Measurements from ENCODE around the gene DOCK6.

DNA sequence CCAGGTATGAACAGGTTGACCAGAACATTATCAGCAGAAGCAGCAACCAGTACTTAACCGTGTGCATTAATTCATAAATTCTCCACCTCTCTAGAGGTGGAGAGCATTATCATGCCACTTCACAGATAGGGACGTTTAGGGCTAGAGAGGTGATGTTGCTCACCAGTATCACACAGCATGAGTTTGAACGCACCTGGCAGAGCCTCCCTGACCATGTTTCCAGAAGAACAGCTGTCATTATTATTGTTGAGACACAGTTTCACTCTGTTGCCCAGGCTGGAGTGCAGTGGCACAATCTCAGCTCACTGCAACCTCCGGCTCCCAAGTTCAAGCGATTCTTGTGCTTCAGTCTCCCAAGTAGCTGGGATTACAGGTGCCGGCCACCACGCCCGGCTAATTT is 71.8 kb downstream of the DOCK6 start:
- TF ChIP-seq, protein P1, sequence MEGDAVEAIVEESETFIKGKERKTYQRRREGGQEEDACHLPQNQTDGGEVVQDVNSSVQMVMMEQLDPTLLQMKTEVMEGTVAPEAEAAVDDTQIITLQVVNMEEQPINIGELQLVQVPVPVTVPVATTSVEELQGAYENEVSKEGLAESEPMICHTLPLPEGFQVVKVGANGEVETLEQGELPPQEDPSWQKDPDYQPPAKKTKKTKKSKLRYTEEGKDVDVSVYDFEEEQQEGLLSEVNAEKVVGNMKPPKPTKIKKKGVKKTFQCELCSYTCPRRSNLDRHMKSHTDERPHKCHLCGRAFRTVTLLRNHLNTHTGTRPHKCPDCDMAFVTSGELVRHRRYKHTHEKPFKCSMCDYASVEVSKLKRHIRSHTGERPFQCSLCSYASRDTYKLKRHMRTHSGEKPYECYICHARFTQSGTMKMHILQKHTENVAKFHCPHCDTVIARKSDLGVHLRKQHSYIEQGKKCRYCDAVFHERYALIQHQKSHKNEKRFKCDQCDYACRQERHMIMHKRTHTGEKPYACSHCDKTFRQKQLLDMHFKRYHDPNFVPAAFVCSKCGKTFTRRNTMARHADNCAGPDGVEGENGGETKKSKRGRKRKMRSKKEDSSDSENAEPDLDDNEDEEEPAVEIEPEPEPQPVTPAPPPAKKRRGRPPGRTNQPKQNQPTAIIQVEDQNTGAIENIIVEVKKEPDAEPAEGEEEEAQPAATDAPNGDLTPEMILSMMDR (IDR thresholded peaks at IDR 0.05) = no peak
- TF ChIP-seq POLR2A (IDR thresholded peaks at IDR 0.05) = no peak
- TF ChIP-seq POLR2AphosphoS5 (IDR thresholded peaks at IDR 0.05) = no peak

Measured in sigmoid colon (tissue), 4 donors.